IgD-negative memory B cell (primary cell): ENCODE measurements around the gene KY. TPM values are rescaled to one million over a fixed set of nuclear protein-coding genes. Genes with fewer than 3 reads are reported as not detected.

Source experiments
- H3K27ac Mint-ChIP-seq, 3 donors: one replicate each; pipeline ENCODE4 v1.8.0; 2020 to 2022; ENCODE audit warnings: mild to moderate bottlenecking in 3 of 3, mixed read lengths in 3 of 3, moderate library complexity in 1 of 3
- H3K27me3 Mint-ChIP-seq: one replicate; pipeline ENCODE4 v1.8.0; 2021; ENCODE audit warnings: mixed read lengths
- H3K36me3 Mint-ChIP-seq: one replicate; pipeline ENCODE4 v1.8.0; 2020; ENCODE audit warnings: mild to moderate bottlenecking, mixed read lengths
- H3K4me1 Mint-ChIP-seq, 3 donors: one replicate each; pipeline ENCODE4 v1.8.0; 2020 to 2022; ENCODE audit warnings: mixed read lengths in 3 of 3, mild to moderate bottlenecking in 1 of 3
- H3K4me3 Mint-ChIP-seq, 4 donors: one replicate each; pipeline ENCODE4 v1.8.0; 2020 to 2022; ENCODE audit warnings: mild to moderate bottlenecking in 4 of 4, mixed read lengths in 4 of 4, moderate library complexity in 3 of 4
- H3K9me3 Mint-ChIP-seq, 3 donors: one replicate each; pipeline ENCODE4 v1.8.0; 2020 to 2021; ENCODE audit warnings: mixed read lengths in 3 of 3, mild to moderate bottlenecking in 1 of 3
- polyA plus RNA-seq: library from polyadenylated mRNA; unstranded; fragments of 300-500 nt; fragmentation: Illumina TruSeq; gene quantifications from one replicate; pipeline ENCODE4 v1.2.3, GENCODE V29; 2021

Gene KY
- polyA plus RNA-seq, 1 donor from 2014 or later, result not detected

GRCh38 chr3:134559591-134559990 is 91.2 kb downstream of the KY start:
- Mint-ChIP-seq H3K4me1 (peaks cover 0 to 5% (median 0%) of the 10 kb centered on the region in 3 donors), H3K9me3 (peaks cover 0 to 1% (median 0%) of the 10 kb centered on the region in 3 donors), H3K27me3 (no peaks in the 10 kb centered on the region), H3K27ac (no peak overlapping the region), H3K36me3 (peaks cover 19% of the 10 kb centered on the region), H3K4me3 (no peak overlapping the region)

Other genes starting within 250 kb of the KY start
- 70.0 TPM for gene ANAPC13, start 165.0 kb downstream of the KY start, polyA plus RNA-seq
- 23.9 TPM for gene CEP63, start 165.0 kb downstream of the KY start, polyA plus RNA-seq
- 0.71 TPM for gene EPHB1, start 144.2 kb upstream of the KY start, polyA plus RNA-seq